ENCODE results near the gene IL16.

GRCh38 chr15:81361891-81362290, 165.2 kb downstream of the IL16 start:
- TF ChIP-seq CTCF (IDR thresholded peaks at IDR 0.05) (no peak), POLR2A (IDR thresholded peaks at IDR 0.05) (no peak)
